HepG2 (cell line): ENCODE results near the gene RAD51. TPM values are rescaled to one million over a fixed set of nuclear protein-coding genes. Genes with fewer than 3 reads are reported as not detected.
A peak's percentile ranks its signal among the peaks of the same experiment; 100 is the strongest.

ENCODE experiments used
- AGO1 ChIP-seq: fragments of 200-400 bp; formaldehyde crosslinking; IDR thresholded peaks from 2 replicates; pipeline ENCODE4 v1.6.1; 2017; ENCODE audit warnings: mild to moderate bottlenecking, low read depth, low read length, moderate library complexity; ENCODE audit not compliant: poor library complexity, severe bottlenecking
- CTCF ChIP-seq: sonication (generic); formaldehyde crosslinking; IDR thresholded peaks from 2 replicates; pipeline ENCODE4 v1.5.0; 2020; ENCODE audit warnings: mild to moderate bottlenecking, missing genetic modification reagents, moderate library complexity
- E2F1 ChIP-seq: sonication (generic); formaldehyde crosslinking; IDR thresholded peaks from 2 replicates; pipeline ENCODE4 v1.5.0; 2020; ENCODE audit warnings: missing genetic modification reagents
- HIC2 ChIP-seq: sonication (generic); formaldehyde crosslinking; IDR thresholded peaks from 2 replicates; pipeline ENCODE4 v1.9.0; 2022; ENCODE audit warnings: low read depth, missing genetic modification reagents
- IRX3 ChIP-seq: sonication (generic); formaldehyde crosslinking; IDR thresholded peaks from 2 replicates; pipeline ENCODE4 v1.8.1; 2023; ENCODE audit warnings: mild to moderate bottlenecking, low read depth, missing genetic modification reagents, borderline replicate concordance
- NFYC ChIP-seq: IDR thresholded peaks from 2 replicates; pipeline ENCODE4 v1.6.1; 2016; ENCODE audit warnings: missing genetic modification reagents, missing compliant biosample characterization
- TARDBP ChIP-seq: sonication (generic); formaldehyde crosslinking; IDR thresholded peaks from 2 replicates; pipeline ENCODE4 v1.8.0; 2022; ENCODE audit warnings: mild to moderate bottlenecking, missing genetic modification reagents
- TRAFD1 ChIP-seq: sonication (generic); formaldehyde crosslinking; IDR thresholded peaks from 2 replicates; pipeline ENCODE4 v1.5.1; 2020; ENCODE audit warnings: missing genetic modification reagents, mild to moderate bottlenecking, borderline replicate concordance
- ZNF121 ChIP-seq: sonication (generic); formaldehyde crosslinking; IDR thresholded peaks from 2 replicates; pipeline ENCODE4 v1.5.0; 2020; ENCODE audit warnings: mild to moderate bottlenecking, missing genetic modification reagents
- ZNF253 ChIP-seq: sonication (generic); formaldehyde crosslinking; IDR thresholded peaks from 2 replicates; pipeline ENCODE4 v1.8.0; 2022; ENCODE audit warnings: mild to moderate bottlenecking, missing genetic modification reagents, borderline replicate concordance
- ZNF280D ChIP-seq: sonication (generic); formaldehyde crosslinking; IDR thresholded peaks from 2 replicates; pipeline ENCODE4 v1.5.1; 2020; ENCODE audit warnings: mild to moderate bottlenecking, missing genetic modification reagents
- ZNF382 ChIP-seq: sonication (generic); formaldehyde crosslinking; IDR thresholded peaks from 2 replicates; pipeline ENCODE4 v1.5.0; 2020; ENCODE audit warnings: missing genetic modification reagents, mild to moderate bottlenecking, borderline replicate concordance
- ZNF510 ChIP-seq: sonication (generic); formaldehyde crosslinking; IDR thresholded peaks from 2 replicates; pipeline ENCODE4 v1.4.0; 2020; ENCODE audit warnings: low read depth, mild to moderate bottlenecking, missing genetic modification reagents
- ZNF567 ChIP-seq: sonication (generic); formaldehyde crosslinking; IDR thresholded peaks from 2 replicates; pipeline ENCODE4 v1.8.1; 2023; ENCODE audit warnings: mild to moderate bottlenecking, missing genetic modification reagents, borderline replicate concordance
- ZNF577 ChIP-seq: sonication (generic); formaldehyde crosslinking; IDR thresholded peaks from 2 replicates; pipeline ENCODE4 v1.4.0; 2020; ENCODE audit warnings: mild to moderate bottlenecking, low read depth, missing genetic modification reagents, borderline replicate concordance
- ZNF83 ChIP-seq: sonication (generic); formaldehyde crosslinking; IDR thresholded peaks from 2 replicates; pipeline ENCODE4 v1.4.0; 2020; ENCODE audit warnings: missing genetic modification reagents, mild to moderate bottlenecking, borderline replicate concordance
- ZNF841 ChIP-seq: sonication (generic); formaldehyde crosslinking; IDR thresholded peaks from 2 replicates; pipeline ENCODE4 v1.8.1; 2023; ENCODE audit warnings: missing genetic modification reagents, borderline replicate concordance
- polyA plus RNA-seq, 8 experiments: library from polyadenylated mRNA; depleted of rRNA in 3 of 8; stranded (reverse) in 7 of 8; unstranded in 1 of 8; fragments of >200 nt; fragmentation: Illumina TruSeq in 4 of 8; extraction: Trizol in 4 of 8; gene quantifications; 2 replicates each; pipeline versions ENCODE4 v1.2.1 to v1.2.3, GENCODE V29; 2011 to 2016; ENCODE audit warnings: low read depth in 4 of 8, missing spikeins in 1 of 8, mixed read lengths in 1 of 8; ENCODE audit not compliant: insufficient read depth in 1 of 8
- total RNA-seq, 5 experiments: library from RNA; depleted of rRNA; stranded (reverse); fragments of >200 nt; fragmentation: Illumina TruSeq; extraction: Trizol; gene quantifications; 2 replicates each; pipeline ENCODE4 v1.2.3, GENCODE V29; 2016; ENCODE audit warnings: low read depth in 1 of 5

Gene RAD51
- total and polyA plus RNA-seq, 2 of the 13 experiments (the other 11 are each of a cell fraction or from before 2014, with no cell fraction given), result 8.5 to 12.8 TPM

- TF ChIP-seq ZNF280D, result no peak
- no peak for TF ChIP-seq ZNF382 (CRISPR knock-in tag)
- TF ChIP-seq ZNF510 (CRISPR knock-in tag), result peak; percentile 69; the same call in 1 of the 2 replicates
- TF ChIP-seq ZNF253 (CRISPR knock-in tag), result peak; percentile 60
- TF ChIP-seq NFYC (CRISPR knock-in tag), result peak; percentile 80
- 0 out of 2 replicates have a peak, but pooled peaks have one; percentile 16 for TF ChIP-seq TARDBP (CRISPR knock-in tag)
- no peak for TF ChIP-seq ZNF841 (CRISPR knock-in tag)
- TF ChIP-seq ZNF121 (CRISPR knock-in tag), result peak; percentile 79
- no peak for TF ChIP-seq TRAFD1 (CRISPR knock-in tag)
- TF ChIP-seq HIC2 (CRISPR knock-in tag), result 0 out of 2 replicates have a peak, but pooled peaks have one; percentile 7
- peak; percentile 63 for TF ChIP-seq AGO1
- TF ChIP-seq E2F1 (CRISPR knock-in tag), result no peak; the same call in 1 of the 2 replicates
- 0 out of 2 replicates have a peak, but pooled peaks have one; percentile 52 for TF ChIP-seq ZNF577 (CRISPR knock-in tag)
- peak; percentile 70 for TF ChIP-seq CTCF
- peak; percentile 87; the same call in 1 of the 2 replicates for TF ChIP-seq ZNF83 (CRISPR knock-in tag)
- TF ChIP-seq ZNF567, result peak; percentile 53
- no peak; the same call in 1 of the 2 replicates for TF ChIP-seq IRX3 (CRISPR knock-in tag)
Observed at GRCh38 chr15:40763801-40764628, 69.0 kb downstream of the RAD51 start, which contains the start of gene GCHFR (continued).
